WTC11 (cell line): ENCODE data around the gene MTMR10.

Experiments used
- ARID4B ChIP-seq: sonication (generic); formaldehyde crosslinking; IDR thresholded peaks from 2 replicates; pipeline ENCODE4 v1.8.0; 2023; ENCODE audit warnings: missing genetic modification reagents, mild to moderate bottlenecking, borderline replicate concordance
- CTCF ChIP-seq: fragments of 200-600 bp; IDR thresholded peaks from 2 replicates; pipeline ENCODE4 v1.8.0; 2022; ENCODE audit warnings: antibody characterized with exemption
- E2F4 ChIP-seq: sonication (generic); formaldehyde crosslinking; IDR thresholded peaks from 2 replicates; pipeline ENCODE4 v1.8.1; 2022; ENCODE audit warnings: low read depth, mild to moderate bottlenecking, moderate library complexity, missing genetic modification reagents, borderline replicate concordance
- NFYB ChIP-seq: sonication (generic); formaldehyde crosslinking; conservative IDR thresholded peaks from 2 replicates; pipeline ENCODE4 v1.8.0; 2022; ENCODE audit warnings: low read depth, missing genetic modification reagents
- PRDM15 ChIP-seq: sonication (generic); formaldehyde crosslinking; IDR thresholded peaks from 2 replicates; pipeline ENCODE4 v1.8.0; 2022; ENCODE audit warnings: missing genetic modification reagents
- SP1 ChIP-seq: sonication (generic); formaldehyde crosslinking; conservative IDR thresholded peaks from 2 replicates; pipeline ENCODE4 v1.8.1; 2022; ENCODE audit warnings: missing genetic modification reagents
- ZNF425 ChIP-seq: fragments of 250-450 bp; sonication (Bioruptor Pico); conservative IDR thresholded peaks from 2 replicates; pipeline ENCODE4 v1.9.0; 2021; ENCODE audit warnings: mild to moderate bottlenecking
- ZSCAN18 ChIP-seq: fragments of 250-450 bp; sonication (Bioruptor Pico); IDR thresholded peaks from 2 replicates; pipeline ENCODE4 v2.1.2; 2022; ENCODE audit warnings: mild to moderate bottlenecking, moderate library complexity

- TF ChIP-seq CTCF (no peak), ZNF425 (no peak), PRDM15 (CRISPR knock-in tag) (no peak), NFYB (no peak), E2F4 (CRISPR knock-in tag) (no peak), SP1 (CRISPR knock-in tag) (no peak), ZSCAN18 (CRISPR knock-in tag) (no peak), ARID4B (CRISPR knock-in tag) (no peak)
These were observed 29.3 kb downstream of the MTMR10 start for GRCh38 chr15:30962079-30962478.
